Ishikawa (cell line): ENCODE data around the gene TRPM3.

ENCODE experiments used
- CEBPB ChIP-seq: IDR thresholded peaks from 2 replicates; pipeline ENCODE4 v1.6.1; 2012
- CREB1 ChIP-seq: IDR thresholded peaks from 2 replicates; pipeline ENCODE4 v1.6.1; 2012; ENCODE audit warnings: low read depth
- EGR1 ChIP-seq: IDR thresholded peaks from 2 replicates; pipeline ENCODE4 v1.6.1; 2012
- EP300 ChIP-seq: IDR thresholded peaks from 2 replicates; pipeline ENCODE4 v1.6.1; 2012; ENCODE audit warnings: borderline replicate concordance
- FOXM1 ChIP-seq: IDR thresholded peaks from 2 replicates; pipeline ENCODE4 v1.6.1; 2012; ENCODE audit warnings: low read depth, borderline replicate concordance
- NFIC ChIP-seq: IDR thresholded peaks from 2 replicates; pipeline ENCODE4 v1.6.1; 2012
- TCF12 ChIP-seq: IDR thresholded peaks from 2 replicates; pipeline ENCODE4 v1.6.1; 2012; ENCODE audit warnings: low read depth
- TF ChIP-seq, protein P1 (sequence below): IDR thresholded peaks from 2 replicates; pipeline ENCODE4 v1.6.1; 2012; ENCODE audit warnings: low read depth, mild to moderate bottlenecking
- TF ChIP-seq, protein P2 (sequence below): IDR thresholded peaks from 2 replicates; pipeline ENCODE4 v1.6.1; 2012

DNA sequence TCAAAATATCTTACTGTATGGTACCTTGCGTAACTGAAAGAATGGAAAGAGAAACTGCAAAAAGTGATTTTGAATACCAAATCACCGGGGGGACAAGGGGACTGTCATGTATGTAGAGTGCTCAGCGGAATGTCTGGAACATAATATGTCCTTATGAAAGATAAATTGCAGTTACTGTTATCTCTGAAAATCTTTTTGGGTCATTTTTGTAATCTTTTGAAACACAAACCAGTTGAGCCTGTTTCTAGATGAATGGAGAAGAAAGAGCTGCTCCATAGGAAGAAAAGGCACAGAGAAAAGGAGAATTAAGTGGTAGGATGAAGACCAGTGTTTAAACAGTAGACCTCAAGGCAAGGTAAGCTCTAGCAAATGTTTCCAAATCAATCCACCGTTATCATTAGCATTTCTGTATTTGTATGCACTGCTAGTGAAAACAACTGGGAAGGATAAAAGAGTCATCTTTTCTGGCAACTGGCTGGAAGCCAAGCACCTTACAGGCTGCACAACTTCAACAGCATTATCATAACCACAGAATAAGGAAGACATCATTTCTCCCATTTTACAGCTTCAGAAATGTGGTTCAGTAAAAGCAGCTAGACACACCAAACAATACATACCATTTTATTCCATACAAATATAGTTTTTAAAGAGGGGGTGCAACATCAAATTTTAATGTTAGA, 158.5 kb downstream of the TRPM3 start:
- TF ChIP-seq EP300 (no peak), FOXM1 (no peak), CEBPB (no peak), EGR1 (no peak), TCF12 (no peak), NFIC (no peak), CREB1 (no peak)
- TF ChIP-seq, protein P1, sequence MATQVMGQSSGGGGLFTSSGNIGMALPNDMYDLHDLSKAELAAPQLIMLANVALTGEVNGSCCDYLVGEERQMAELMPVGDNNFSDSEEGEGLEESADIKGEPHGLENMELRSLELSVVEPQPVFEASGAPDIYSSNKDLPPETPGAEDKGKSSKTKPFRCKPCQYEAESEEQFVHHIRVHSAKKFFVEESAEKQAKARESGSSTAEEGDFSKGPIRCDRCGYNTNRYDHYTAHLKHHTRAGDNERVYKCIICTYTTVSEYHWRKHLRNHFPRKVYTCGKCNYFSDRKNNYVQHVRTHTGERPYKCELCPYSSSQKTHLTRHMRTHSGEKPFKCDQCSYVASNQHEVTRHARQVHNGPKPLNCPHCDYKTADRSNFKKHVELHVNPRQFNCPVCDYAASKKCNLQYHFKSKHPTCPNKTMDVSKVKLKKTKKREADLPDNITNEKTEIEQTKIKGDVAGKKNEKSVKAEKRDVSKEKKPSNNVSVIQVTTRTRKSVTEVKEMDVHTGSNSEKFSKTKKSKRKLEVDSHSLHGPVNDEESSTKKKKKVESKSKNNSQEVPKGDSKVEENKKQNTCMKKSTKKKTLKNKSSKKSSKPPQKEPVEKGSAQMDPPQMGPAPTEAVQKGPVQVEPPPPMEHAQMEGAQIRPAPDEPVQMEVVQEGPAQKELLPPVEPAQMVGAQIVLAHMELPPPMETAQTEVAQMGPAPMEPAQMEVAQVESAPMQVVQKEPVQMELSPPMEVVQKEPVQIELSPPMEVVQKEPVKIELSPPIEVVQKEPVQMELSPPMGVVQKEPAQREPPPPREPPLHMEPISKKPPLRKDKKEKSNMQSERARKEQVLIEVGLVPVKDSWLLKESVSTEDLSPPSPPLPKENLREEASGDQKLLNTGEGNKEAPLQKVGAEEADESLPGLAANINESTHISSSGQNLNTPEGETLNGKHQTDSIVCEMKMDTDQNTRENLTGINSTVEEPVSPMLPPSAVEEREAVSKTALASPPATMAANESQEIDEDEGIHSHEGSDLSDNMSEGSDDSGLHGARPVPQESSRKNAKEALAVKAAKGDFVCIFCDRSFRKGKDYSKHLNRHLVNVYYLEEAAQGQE, result no peak
- TF ChIP-seq, protein P2, sequence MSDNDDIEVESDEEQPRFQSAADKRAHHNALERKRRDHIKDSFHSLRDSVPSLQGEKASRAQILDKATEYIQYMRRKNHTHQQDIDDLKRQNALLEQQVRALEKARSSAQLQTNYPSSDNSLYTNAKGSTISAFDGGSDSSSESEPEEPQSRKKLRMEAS, result no peak
